Measurements from ENCODE around the gene SRP68.

- TF ChIP-seq OVOL2 (CRISPR knock-in tag; IDR thresholded peaks at IDR 0.05; ENCODE audit: borderline replicate concordance): no peak
- TF ChIP-seq, protein P1, sequence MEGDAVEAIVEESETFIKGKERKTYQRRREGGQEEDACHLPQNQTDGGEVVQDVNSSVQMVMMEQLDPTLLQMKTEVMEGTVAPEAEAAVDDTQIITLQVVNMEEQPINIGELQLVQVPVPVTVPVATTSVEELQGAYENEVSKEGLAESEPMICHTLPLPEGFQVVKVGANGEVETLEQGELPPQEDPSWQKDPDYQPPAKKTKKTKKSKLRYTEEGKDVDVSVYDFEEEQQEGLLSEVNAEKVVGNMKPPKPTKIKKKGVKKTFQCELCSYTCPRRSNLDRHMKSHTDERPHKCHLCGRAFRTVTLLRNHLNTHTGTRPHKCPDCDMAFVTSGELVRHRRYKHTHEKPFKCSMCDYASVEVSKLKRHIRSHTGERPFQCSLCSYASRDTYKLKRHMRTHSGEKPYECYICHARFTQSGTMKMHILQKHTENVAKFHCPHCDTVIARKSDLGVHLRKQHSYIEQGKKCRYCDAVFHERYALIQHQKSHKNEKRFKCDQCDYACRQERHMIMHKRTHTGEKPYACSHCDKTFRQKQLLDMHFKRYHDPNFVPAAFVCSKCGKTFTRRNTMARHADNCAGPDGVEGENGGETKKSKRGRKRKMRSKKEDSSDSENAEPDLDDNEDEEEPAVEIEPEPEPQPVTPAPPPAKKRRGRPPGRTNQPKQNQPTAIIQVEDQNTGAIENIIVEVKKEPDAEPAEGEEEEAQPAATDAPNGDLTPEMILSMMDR (IDR thresholded peaks at IDR 0.05): peak; percentile 91
- TF ChIP-seq, protein P2, sequence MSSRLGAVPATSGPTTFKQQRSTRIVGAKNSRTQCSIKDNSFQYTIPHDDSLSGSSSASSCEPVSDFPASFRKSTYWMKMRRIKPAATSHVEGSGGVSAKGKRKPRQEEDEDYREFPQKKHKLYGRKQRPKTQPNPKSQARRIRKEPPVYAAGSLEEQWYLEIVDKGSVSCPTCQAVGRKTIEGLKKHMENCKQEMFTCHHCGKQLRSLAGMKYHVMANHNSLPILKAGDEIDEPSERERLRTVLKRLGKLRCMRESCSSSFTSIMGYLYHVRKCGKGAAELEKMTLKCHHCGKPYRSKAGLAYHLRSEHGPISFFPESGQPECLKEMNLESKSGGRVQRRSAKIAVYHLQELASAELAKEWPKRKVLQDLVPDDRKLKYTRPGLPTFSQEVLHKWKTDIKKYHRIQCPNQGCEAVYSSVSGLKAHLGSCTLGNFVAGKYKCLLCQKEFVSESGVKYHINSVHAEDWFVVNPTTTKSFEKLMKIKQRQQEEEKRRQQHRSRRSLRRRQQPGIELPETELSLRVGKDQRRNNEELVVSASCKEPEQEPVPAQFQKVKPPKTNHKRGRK (CRISPR knock-in tag; IDR thresholded peaks at IDR 0.05; ENCODE audit: borderline replicate concordance): no peak
- no peak for TF ChIP-seq TEAD4 (CRISPR knock-in tag; IDR thresholded peaks at IDR 0.05)
- no peak for TF ChIP-seq FOXP1 (CRISPR knock-in tag; IDR thresholded peaks at IDR 0.05; ENCODE audit: borderline replicate concordance)
- TF ChIP-seq, protein P3, sequence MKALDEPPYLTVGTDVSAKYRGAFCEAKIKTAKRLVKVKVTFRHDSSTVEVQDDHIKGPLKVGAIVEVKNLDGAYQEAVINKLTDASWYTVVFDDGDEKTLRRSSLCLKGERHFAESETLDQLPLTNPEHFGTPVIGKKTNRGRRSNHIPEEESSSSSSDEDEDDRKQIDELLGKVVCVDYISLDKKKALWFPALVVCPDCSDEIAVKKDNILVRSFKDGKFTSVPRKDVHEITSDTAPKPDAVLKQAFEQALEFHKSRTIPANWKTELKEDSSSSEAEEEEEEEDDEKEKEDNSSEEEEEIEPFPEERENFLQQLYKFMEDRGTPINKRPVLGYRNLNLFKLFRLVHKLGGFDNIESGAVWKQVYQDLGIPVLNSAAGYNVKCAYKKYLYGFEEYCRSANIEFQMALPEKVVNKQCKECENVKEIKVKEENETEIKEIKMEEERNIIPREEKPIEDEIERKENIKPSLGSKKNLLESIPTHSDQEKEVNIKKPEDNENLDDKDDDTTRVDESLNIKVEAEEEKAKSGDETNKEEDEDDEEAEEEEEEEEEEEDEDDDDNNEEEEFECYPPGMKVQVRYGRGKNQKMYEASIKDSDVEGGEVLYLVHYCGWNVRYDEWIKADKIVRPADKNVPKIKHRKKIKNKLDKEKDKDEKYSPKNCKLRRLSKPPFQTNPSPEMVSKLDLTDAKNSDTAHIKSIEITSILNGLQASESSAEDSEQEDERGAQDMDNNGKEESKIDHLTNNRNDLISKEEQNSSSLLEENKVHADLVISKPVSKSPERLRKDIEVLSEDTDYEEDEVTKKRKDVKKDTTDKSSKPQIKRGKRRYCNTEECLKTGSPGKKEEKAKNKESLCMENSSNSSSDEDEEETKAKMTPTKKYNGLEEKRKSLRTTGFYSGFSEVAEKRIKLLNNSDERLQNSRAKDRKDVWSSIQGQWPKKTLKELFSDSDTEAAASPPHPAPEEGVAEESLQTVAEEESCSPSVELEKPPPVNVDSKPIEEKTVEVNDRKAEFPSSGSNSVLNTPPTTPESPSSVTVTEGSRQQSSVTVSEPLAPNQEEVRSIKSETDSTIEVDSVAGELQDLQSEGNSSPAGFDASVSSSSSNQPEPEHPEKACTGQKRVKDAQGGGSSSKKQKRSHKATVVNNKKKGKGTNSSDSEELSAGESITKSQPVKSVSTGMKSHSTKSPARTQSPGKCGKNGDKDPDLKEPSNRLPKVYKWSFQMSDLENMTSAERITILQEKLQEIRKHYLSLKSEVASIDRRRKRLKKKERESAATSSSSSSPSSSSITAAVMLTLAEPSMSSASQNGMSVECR (CRISPR knock-in tag; IDR thresholded peaks at IDR 0.05; ENCODE audit: borderline replicate concordance): no peak
- TF ChIP-seq TEAD1 (CRISPR knock-in tag; IDR thresholded peaks at IDR 0.05): no peak
- TF ChIP-seq, protein P4, sequence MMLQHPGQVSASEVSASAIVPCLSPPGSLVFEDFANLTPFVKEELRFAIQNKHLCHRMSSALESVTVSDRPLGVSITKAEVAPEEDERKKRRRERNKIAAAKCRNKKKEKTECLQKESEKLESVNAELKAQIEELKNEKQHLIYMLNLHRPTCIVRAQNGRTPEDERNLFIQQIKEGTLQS (CRISPR knock-in tag; conservative IDR thresholded peaks at IDR 0.05): no peak
- TF ChIP-seq PRDM15 (CRISPR knock-in tag; IDR thresholded peaks at IDR 0.05): no peak
These were observed 66.8 kb downstream of the SRP68 start for GRCh38 chr17:76005263-76006149.
